IMR-90 (cell line): Measurements from ENCODE around the gene STAT1. TPM values are rescaled to one million over a fixed set of nuclear protein-coding genes. Genes with fewer than 3 reads are reported as not detected.

Experiments used
- ATAC-seq: fragments of 200-7000 bp; cut with Tn5 transposase; 2 replicates; pipeline ENCODE4 v1.9.1; 2020; ENCODE audit warnings: low read depth, mild to moderate bottlenecking, moderate library complexity
- BruUV-seq: library from RNA; stranded (reverse); fragments of 400-500 nt; replicated peaks from 2 replicates; lab custom pipeline; 2021; lab: Mats Ljungman, UMichigan
- CTCF ChIA-PET: fragments of 300-600 bp; formaldehyde crosslinking; extraction: SDS; loops from one replicate; lab custom pipeline; 2021; ENCODE audit warnings: antibody characterized with exemption; lab: Yijun Ruan, JAX
- POLR2A ChIA-PET: fragments of 300-600 bp; sonication (Branson Sonifier 250); formaldehyde crosslinking; loops from one replicate; lab custom pipeline; 2022; ENCODE audit warnings: antibody characterized with exemption; ENCODE audit not compliant: unreplicated experiment; lab: Charles Lee
- DNase-seq: peaks from one replicate; pipeline ENCODE4 v3.0.0; 2013
- H2AFZ ChIP-seq: replicated peaks from 2 replicates; pipeline ENCODE3; 2013; ENCODE audit warnings: low read length, mild to moderate bottlenecking; ENCODE audit not compliant: poor library complexity
- H2AK5ac ChIP-seq: 2 replicates; pipeline ENCODE4 v1.6.1; 2013; ENCODE audit warnings: low read depth, low read length, inconsistent platforms
- H2AK9ac ChIP-seq: replicated peaks from 2 replicates; pipeline ENCODE3; 2013; ENCODE audit warnings: mild to moderate bottlenecking, low read depth, low read length, moderate library complexity; ENCODE audit not compliant: poor library complexity
- H2BK120ac ChIP-seq: 2 replicates; pipeline ENCODE4 v1.6.1; 2013; ENCODE audit warnings: low read depth, low read length, inconsistent platforms
- H2BK15ac ChIP-seq: 3 replicates; pipeline ENCODE4 v1.6.1; 2013; ENCODE audit warnings: low read depth, low read length, inconsistent platforms
- H2BK20ac ChIP-seq: 2 replicates; pipeline ENCODE4 v1.6.1; 2013; ENCODE audit warnings: low read depth, mild to moderate bottlenecking, inconsistent platforms, low read length, moderate library complexity
- H2BK5ac ChIP-seq: 2 replicates; pipeline ENCODE4 v1.6.1; 2013; ENCODE audit warnings: mild to moderate bottlenecking, low read depth, low read length, inconsistent platforms; ENCODE audit not compliant: poor library complexity, severe bottlenecking
- H3K14ac ChIP-seq: replicated peaks from 2 replicates; pipeline ENCODE4 v1.6.1; 2013; ENCODE audit warnings: low read depth, low read length, inconsistent platforms
- H3K18ac ChIP-seq: 2 replicates; pipeline ENCODE4 v1.6.1; 2013; ENCODE audit warnings: low read depth, low read length, control low read depth
- H3K23ac ChIP-seq: 2 replicates; pipeline ENCODE4 v1.6.1; 2013; ENCODE audit warnings: low read depth, low read length, inconsistent platforms
- H3K27ac ChIP-seq: 2 replicates; pipeline ENCODE4 v1.5.1; 2013; ENCODE audit warnings: mild to moderate bottlenecking, control low read depth, low read length; ENCODE audit not compliant: insufficient read depth
- H3K27me3 ChIP-seq: 2 replicates; pipeline ENCODE4 v1.6.1; 2013; ENCODE audit warnings: low read length; ENCODE audit not compliant: control insufficient read depth, insufficient read depth
- H3K36me3 ChIP-seq: 2 replicates; pipeline ENCODE4 v1.6.1; 2013; ENCODE audit warnings: low read length, mixed read lengths; ENCODE audit not compliant: control insufficient read depth, insufficient read depth
- H3K4ac ChIP-seq: 2 replicates; pipeline ENCODE4 v1.6.1; 2013; ENCODE audit warnings: low read depth, low read length, inconsistent platforms
- H3K4me1 ChIP-seq: 2 replicates; pipeline ENCODE4 v1.6.1; 2013; ENCODE audit warnings: low read length, mixed read lengths; ENCODE audit not compliant: control insufficient read depth, insufficient read depth
- H3K4me2 ChIP-seq: 2 replicates; pipeline ENCODE4 v1.6.1; 2013; ENCODE audit warnings: low read depth, mild to moderate bottlenecking, control low read depth, low read length, moderate library complexity
- H3K4me3 ChIP-seq: 2 replicates; pipeline ENCODE4 v1.5.1; 2013; ENCODE audit warnings: low read depth, mild to moderate bottlenecking, control low read depth, low read length, moderate library complexity; ENCODE audit not compliant: insufficient read depth
- H3K56ac ChIP-seq: 2 replicates; pipeline ENCODE4 v1.6.1; 2013; ENCODE audit warnings: low read length, inconsistent platforms; ENCODE audit not compliant: insufficient read depth; ENCODE audit errors: extremely low read depth
- H3K79me1 ChIP-seq, 2 experiments: 2 replicates each; pipeline ENCODE4 v1.6.1; 2013; ENCODE audit warnings: low read length in 2 of 2, inconsistent platforms in 1 of 2, low read depth in 1 of 2
- H3K9ac ChIP-seq: 2 replicates; pipeline ENCODE4 v1.6.1; 2013; ENCODE audit warnings: low read depth, low read length, control low read depth
- H3K9me1 ChIP-seq: 2 replicates; pipeline ENCODE4 v1.6.1; 2013; ENCODE audit warnings: low read length, inconsistent platforms; ENCODE audit not compliant: insufficient read depth
- H3K9me3 ChIP-seq: 2 replicates; pipeline ENCODE4 v1.6.1; 2013; ENCODE audit warnings: low read length; ENCODE audit not compliant: control insufficient read depth, insufficient read depth
- H4K20me1 ChIP-seq: 2 replicates; pipeline ENCODE4 v1.6.1; 2013; ENCODE audit warnings: low read length, inconsistent platforms; ENCODE audit not compliant: insufficient read depth
- H4K5ac ChIP-seq: 2 replicates; pipeline ENCODE4 v1.6.1; 2013; ENCODE audit warnings: mild to moderate bottlenecking, low read depth, low read length, control low read depth
- H4K8ac ChIP-seq, 2 experiments: 2 replicates each; pipeline ENCODE4 v1.6.1; 2013; ENCODE audit warnings: low read depth in 2 of 2, low read length in 2 of 2, control low read depth in 1 of 2, inconsistent platforms in 1 of 2
- H4K91ac ChIP-seq: 2 replicates; pipeline ENCODE4 v1.6.1; 2013; ENCODE audit warnings: low read depth, low read length, inconsistent platforms; ENCODE audit not compliant: insufficient read depth
- CHD1 ChIP-seq: IDR thresholded peaks from 2 replicates; pipeline ENCODE4 v1.6.1; 2012; ENCODE audit warnings: low read depth, low read length, improper control_type of control experiment
- MAFK ChIP-seq: IDR thresholded peaks from 2 replicates; pipeline ENCODE4 v1.6.1; 2012; ENCODE audit warnings: low read depth, low read length, improper control_type of control experiment
- POLR2A ChIP-seq: IDR thresholded peaks from 2 replicates; pipeline ENCODE4 v1.6.1; 2012; ENCODE audit warnings: mild to moderate bottlenecking, low read depth, low read length
- RFX5 ChIP-seq: IDR thresholded peaks from 2 replicates; pipeline ENCODE4 v1.8.0; 2012; ENCODE audit warnings: low read depth, mild to moderate bottlenecking, low read length, moderate library complexity
- WGBS, 2 experiments: methylation state at CpG; one replicate each; pipeline versions ENCODE4 v1.1.5 to v1.1.7; 2013; ENCODE audit warnings: missing lambda C conversion rate in 2 of 2; ENCODE audit not compliant: insufficient read length in 1 of 2; ENCODE audit errors: extremely low coverage in 2 of 2; 5-methylcytosine and 5-hydroxymethylcytosine counted together
- dilution Hi-C: fragments of 300-500 bp; cut with HindIII; formaldehyde crosslinking; loops from one replicate; pipeline ENCODE4 v1.14.3; 2018; ENCODE audit warnings: low sequenced_read_pairs; ENCODE audit not compliant: unreplicated experiment
- in situ Hi-C: fragments of 300-500 bp; cut with MboI; formaldehyde crosslinking; loops from 3 replicates; pipeline ENCODE4 v1.14.3; 2019; ENCODE audit warnings: low sequenced_read_pairs, inconsistent platforms, mixed read lengths
- intact Hi-C: fragments of 100-400 bp; cut with micrococcal nuclease; formaldehyde crosslinking; loops from 2 replicates; pipeline ENCODE4 v1.10.0; 2022
- polyA plus RNA-seq, 3 experiments: library from polyadenylated mRNA; depleted of rRNA; stranded (reverse); fragments of >200 nt; gene quantifications; 2 replicates each; pipeline ENCODE4 v1.2.3, GENCODE V29; 2012; ENCODE audit warnings: low replicate concordance in 1 of 3
- total RNA-seq: library from RNA; depleted of rRNA; stranded (reverse); fragments of >200 nt; gene quantifications from 2 replicates; pipeline ENCODE4 v1.2.3, GENCODE V29; 2012
- TF ChIP-seq, protein P1 (sequence below): fragments of 150-350 bp; IDR thresholded peaks from 2 replicates; pipeline ENCODE4 v1.6.1; 2017; ENCODE audit warnings: mild to moderate bottlenecking, antibody characterized with exemption, low read length, low read depth
- TF ChIP-seq, protein P2 (sequence below): conservative IDR thresholded peaks from 2 replicates; pipeline ENCODE4 v1.5.1; 2012; ENCODE audit warnings: mild to moderate bottlenecking, low read depth, low read length, improper control_type of control experiment

STAT1 gene
- total and polyA plus RNA-seq, 2 of the 4 experiments (the other 2 are of a cell fraction), result 43.2 to 67.9 TPM

DNA sequence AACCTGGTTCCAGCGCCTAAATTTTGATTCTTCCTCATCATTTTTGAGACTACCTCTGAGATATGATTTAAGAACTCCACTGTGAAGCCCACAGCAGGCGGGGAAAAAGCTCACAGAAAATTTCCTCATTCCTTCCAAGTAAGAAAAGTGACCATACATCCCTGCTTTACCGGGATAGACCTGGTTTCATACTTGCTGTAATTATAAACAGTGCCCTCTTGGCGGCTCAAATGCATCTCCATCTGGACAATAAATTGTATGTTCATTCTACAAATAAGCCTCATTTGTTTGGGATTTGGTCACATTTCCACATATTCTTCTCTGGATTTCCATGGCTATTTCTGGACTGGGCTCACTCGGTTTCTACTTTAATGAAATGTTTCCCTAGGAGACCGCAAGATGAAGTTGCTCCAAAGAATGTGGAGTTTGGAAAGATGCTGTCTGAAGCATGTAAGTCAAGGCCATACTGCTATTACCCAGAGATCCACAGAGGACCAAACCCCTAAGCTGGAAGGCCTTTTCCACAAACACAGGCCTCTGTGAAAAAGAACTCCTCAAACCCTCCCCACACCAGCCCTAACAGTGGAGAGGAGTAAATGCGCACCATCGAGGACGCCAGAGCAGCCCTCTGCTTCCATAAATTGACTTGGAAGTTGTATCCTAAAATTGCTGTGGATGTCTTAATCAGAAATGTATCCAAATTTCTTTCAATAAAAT lies 13.9 kb downstream of the STAT1 start:
- Histone ChIP-seq H4K5ac (no peak overlapping the region), H3K14ac (no peak overlapping the region), H3K56ac (no peak overlapping the region), H2AK5ac (no peak overlapping the region), H2BK5ac (no peak overlapping the region), H4K91ac (no peak overlapping the region), H3K9me1 (peaks cover 2% of the 10 kb centered on the region; the same call in 1 of the 2 replicates), H3K4me2 (no peak overlapping the region), H3K23ac (no peak overlapping the region), H3K27ac (no peak overlapping the region), H3K9ac (no peak overlapping the region), H2AFZ (no peak overlapping the region), H3K79me1 (peaks cover 5 to 25% of the 10 kb centered on the region in 2 experiments; a peak in 3 of 4 replicates), H4K20me1 (0 out of 2 replicates have a peak, but pooled peaks cover 4% of the 10 kb centered on the region), H2BK15ac (no peak overlapping the region), H3K4ac (no peak overlapping the region), H2BK20ac (no peak overlapping the region), H2AK9ac (no peak overlapping the region), H3K27me3 (no peaks in the 10 kb centered on the region), H3K4me3 (no peak overlapping the region), H3K18ac (no peak overlapping the region), H3K36me3 (peaks cover 58% of the 10 kb centered on the region), H3K9me3 (no peaks in the 10 kb centered on the region), H3K4me1 (no peaks in the 10 kb centered on the region), H4K8ac (no peak overlapping the region), H2BK120ac (no peak overlapping the region)
- dilution Hi-C loops (no loop called here), intact Hi-C loops (loop anchor here (5.0 kb wide), 1 partner anchor 33 kb away; no protein-coding TSS in a partner anchor), in situ Hi-C loops (no loop called here)
- no TSS peak for BruUV-seq
- no peak for DNase-seq
- POLR2A ChIA-PET, result interaction anchor here (0.5 kb wide), 1 partner anchor 134 kb away, joined by 4 read pairs; no protein-coding TSS in a partner anchor
- WGBS, 2 experiments, result 71% methylated on average over 1 of the region's 9 CpGs; no CpG with 5 or more reads in 1 of the 2 experiments
- TF ChIP-seq, protein P1, sequence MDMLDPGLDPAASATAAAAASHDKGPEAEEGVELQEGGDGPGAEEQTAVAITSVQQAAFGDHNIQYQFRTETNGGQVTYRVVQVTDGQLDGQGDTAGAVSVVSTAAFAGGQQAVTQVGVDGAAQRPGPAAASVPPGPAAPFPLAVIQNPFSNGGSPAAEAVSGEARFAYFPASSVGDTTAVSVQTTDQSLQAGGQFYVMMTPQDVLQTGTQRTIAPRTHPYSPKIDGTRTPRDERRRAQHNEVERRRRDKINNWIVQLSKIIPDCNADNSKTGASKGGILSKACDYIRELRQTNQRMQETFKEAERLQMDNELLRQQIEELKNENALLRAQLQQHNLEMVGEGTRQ, result no peak
- TF ChIP-seq RFX5 (no peak), MAFK (no peak), POLR2A (no peak), CHD1 (no peak)
- TF ChIP-seq, protein P2, sequence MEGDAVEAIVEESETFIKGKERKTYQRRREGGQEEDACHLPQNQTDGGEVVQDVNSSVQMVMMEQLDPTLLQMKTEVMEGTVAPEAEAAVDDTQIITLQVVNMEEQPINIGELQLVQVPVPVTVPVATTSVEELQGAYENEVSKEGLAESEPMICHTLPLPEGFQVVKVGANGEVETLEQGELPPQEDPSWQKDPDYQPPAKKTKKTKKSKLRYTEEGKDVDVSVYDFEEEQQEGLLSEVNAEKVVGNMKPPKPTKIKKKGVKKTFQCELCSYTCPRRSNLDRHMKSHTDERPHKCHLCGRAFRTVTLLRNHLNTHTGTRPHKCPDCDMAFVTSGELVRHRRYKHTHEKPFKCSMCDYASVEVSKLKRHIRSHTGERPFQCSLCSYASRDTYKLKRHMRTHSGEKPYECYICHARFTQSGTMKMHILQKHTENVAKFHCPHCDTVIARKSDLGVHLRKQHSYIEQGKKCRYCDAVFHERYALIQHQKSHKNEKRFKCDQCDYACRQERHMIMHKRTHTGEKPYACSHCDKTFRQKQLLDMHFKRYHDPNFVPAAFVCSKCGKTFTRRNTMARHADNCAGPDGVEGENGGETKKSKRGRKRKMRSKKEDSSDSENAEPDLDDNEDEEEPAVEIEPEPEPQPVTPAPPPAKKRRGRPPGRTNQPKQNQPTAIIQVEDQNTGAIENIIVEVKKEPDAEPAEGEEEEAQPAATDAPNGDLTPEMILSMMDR, result no peak
- CTCF ChIA-PET, result no interaction called here
- ATAC-seq, result no peak
